Left ventricle myocardium inferior (tissue), 1 donor: Measurements from ENCODE around the gene RAB26. TPM values are rescaled to one million over a fixed set of nuclear protein-coding genes. Genes with fewer than 3 reads are reported as not detected.

Experiments
- DNase-seq: peaks from one replicate; pipeline ENCODE4 v3.0.0-alpha.2; 2020
- H3K27ac ChIP-seq: fragments of 200-600 bp; replicated peaks from 2 replicates; pipeline ENCODE4 v1.8.0; 2021
- H3K27me3 ChIP-seq: fragments of 200-600 bp; 2 replicates; pipeline ENCODE4 v1.8.0; 2021; ENCODE audit warnings: low read depth
- H3K36me3 ChIP-seq: fragments of 200-600 bp; 2 replicates; pipeline ENCODE4 v1.8.0; 2021
- H3K4me1 ChIP-seq: fragments of 200-600 bp; 2 replicates; pipeline ENCODE4 v1.8.0; 2021
- H3K4me3 ChIP-seq: fragments of 200-600 bp; 2 replicates; pipeline ENCODE4 v1.8.0; 2021; ENCODE audit warnings: mild to moderate bottlenecking, moderate library complexity
- H3K9me3 ChIP-seq: fragments of 200-600 bp; replicated peaks from 2 replicates; pipeline ENCODE4 v1.8.0; 2021
- intact Hi-C: fragments of 100-400 bp; cut with micrococcal nuclease; formaldehyde crosslinking; loops from one replicate; pipeline ENCODE4 v1.11.0; 2022
- total RNA-seq: library from RNA; stranded (reverse); fragmentation: NEBNext Ultra II Directional; extraction: Animal tissue kit (Norgen Biotek cat#: 25700); gene quantifications from one replicate; pipeline ENCODE4 v1.2.1, GENCODE V29; 2021
- TF ChIP-seq, protein P1 (sequence below): fragments of 200-600 bp; IDR thresholded peaks from 2 replicates; pipeline ENCODE4 v1.8.0; 2021; ENCODE audit warnings: antibody characterized with exemption, mild to moderate bottlenecking, borderline replicate concordance
- donor health status: DM: no; HTN: yes; CAD: no; lungs with severe emphysema.

Gene RAB26
- total RNA-seq, 1 donor from 2014 or later: 1.7 TPM

DNA sequence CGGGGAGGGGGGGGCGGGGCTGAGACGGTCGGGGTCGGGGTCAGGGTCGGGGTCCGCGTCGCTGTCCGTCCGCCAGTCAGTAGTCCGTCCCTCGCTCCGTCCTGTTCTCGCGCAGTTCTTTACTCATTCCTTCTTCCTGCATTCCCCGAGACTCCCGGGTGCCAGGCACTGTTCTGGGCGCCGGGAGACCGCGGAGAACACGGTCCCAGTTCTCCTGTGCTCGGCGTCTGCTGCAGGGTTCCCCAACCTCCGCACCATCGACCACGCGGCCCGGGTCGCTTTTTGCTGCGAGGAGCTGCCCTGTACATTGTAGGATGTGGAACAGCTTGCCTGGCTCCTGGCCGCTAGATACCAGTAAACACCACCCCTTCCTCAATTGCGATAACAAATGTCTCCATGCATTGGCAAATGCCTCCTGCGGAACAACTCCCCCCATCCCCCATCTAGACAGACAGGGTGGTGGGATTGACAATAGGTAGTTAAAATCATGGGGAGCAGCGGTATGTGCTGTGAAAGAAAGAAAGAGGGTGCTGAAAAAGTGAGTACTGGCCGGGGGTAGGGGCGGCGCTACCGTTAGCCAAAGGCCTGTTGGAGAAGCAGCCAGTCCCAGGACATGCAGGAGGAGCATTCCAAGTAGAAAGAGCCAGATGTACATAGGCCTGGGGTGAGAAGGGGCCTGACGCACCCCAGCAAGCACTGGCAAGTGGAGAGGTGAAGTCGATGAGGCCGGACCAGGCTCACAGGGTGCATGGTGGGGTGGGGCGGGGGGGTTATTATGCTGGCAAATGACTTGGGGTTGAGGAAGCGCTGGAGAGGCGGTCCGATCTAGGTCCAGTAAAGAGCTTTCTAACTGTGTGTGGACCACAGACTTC is 7.8 kb downstream of the RAB26 start:
- Histone ChIP-seq H3K9me3 (no peaks in the 10 kb centered on the region), H3K4me1 (peaks cover 89% of the 10 kb centered on the region), H3K36me3 (peaks cover 4% of the 10 kb centered on the region), H3K27ac (peak overlapping the region; percentile 89), H3K4me3 (peak overlapping the region; percentile 83), H3K27me3 (no peaks in the 10 kb centered on the region)
- no peak for DNase-seq
- TF ChIP-seq, protein P1, sequence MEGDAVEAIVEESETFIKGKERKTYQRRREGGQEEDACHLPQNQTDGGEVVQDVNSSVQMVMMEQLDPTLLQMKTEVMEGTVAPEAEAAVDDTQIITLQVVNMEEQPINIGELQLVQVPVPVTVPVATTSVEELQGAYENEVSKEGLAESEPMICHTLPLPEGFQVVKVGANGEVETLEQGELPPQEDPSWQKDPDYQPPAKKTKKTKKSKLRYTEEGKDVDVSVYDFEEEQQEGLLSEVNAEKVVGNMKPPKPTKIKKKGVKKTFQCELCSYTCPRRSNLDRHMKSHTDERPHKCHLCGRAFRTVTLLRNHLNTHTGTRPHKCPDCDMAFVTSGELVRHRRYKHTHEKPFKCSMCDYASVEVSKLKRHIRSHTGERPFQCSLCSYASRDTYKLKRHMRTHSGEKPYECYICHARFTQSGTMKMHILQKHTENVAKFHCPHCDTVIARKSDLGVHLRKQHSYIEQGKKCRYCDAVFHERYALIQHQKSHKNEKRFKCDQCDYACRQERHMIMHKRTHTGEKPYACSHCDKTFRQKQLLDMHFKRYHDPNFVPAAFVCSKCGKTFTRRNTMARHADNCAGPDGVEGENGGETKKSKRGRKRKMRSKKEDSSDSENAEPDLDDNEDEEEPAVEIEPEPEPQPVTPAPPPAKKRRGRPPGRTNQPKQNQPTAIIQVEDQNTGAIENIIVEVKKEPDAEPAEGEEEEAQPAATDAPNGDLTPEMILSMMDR: no peak
- intact Hi-C loops: no loop called here

GRCh38 chr16:2156849-2157224 is 8.4 kb downstream of the RAB26 start:
- H3K4me3 ChIP-seq: peak overlapping the region; percentile 83
- TF ChIP-seq, protein P1: no peak
- H3K9me3 ChIP-seq: no peaks in the 10 kb centered on the region
- intact Hi-C loops: no loop called here
- peaks cover 89% of the 10 kb centered on the region for H3K4me1 ChIP-seq
- no peaks in the 10 kb centered on the region for H3K36me3 ChIP-seq
- DNase-seq: no peak
- H3K27ac ChIP-seq: no peak overlapping the region
- no peaks in the 10 kb centered on the region for H3K27me3 ChIP-seq

- Histone ChIP-seq H3K36me3 (no peaks in the 10 kb centered on the region), H3K9me3 (no peaks in the 10 kb centered on the region), H3K4me1 (peaks cover 80% of the 10 kb centered on the region), H3K27ac (no peak overlapping the region), H3K4me3 (peak overlapping the region; percentile 83), H3K27me3 (no peaks in the 10 kb centered on the region)
- DNase-seq: no peak
- TF ChIP-seq, protein P1: no peak
- intact Hi-C loops: no loop called here
These were observed 9.2 kb downstream of the RAB26 start for GRCh38 chr16:2157480-2158261.

- Histone ChIP-seq H3K4me3 (no peak overlapping the region), H3K9me3 (no peaks in the 10 kb centered on the region), H3K27me3 (no peaks in the 10 kb centered on the region), H3K4me1 (peaks cover 74% of the 10 kb centered on the region), H3K36me3 (no peaks in the 10 kb centered on the region), H3K27ac (no peak overlapping the region)
- intact Hi-C loops: no loop called here
- TF ChIP-seq, protein P1: no peak
- no peak for DNase-seq
These were observed 9.8 kb downstream of the RAB26 start for GRCh38 chr16:2158262-2158638.

GRCh38 chr16:2159175-2159838 is 10.9 kb downstream of the RAB26 start:
- Histone ChIP-seq H3K36me3 (no peaks in the 10 kb centered on the region), H3K27me3 (no peaks in the 10 kb centered on the region), H3K9me3 (no peaks in the 10 kb centered on the region), H3K4me3 (peak overlapping the region; percentile 33), H3K27ac (peak overlapping the region; percentile 58), H3K4me1 (peaks cover 64% of the 10 kb centered on the region)
- TF ChIP-seq, protein P1: no peak
- intact Hi-C loops: no loop called here
- DNase-seq: no peak
